Loucy (cell line): ENCODE data around the gene SC5D.

ENCODE experiments used
- H2AFZ ChIP-seq: fragments of 200-600 bp; sonication (generic); 2 replicates; pipeline ENCODE4 v1.6.0; 2016; ENCODE audit warnings: antibody characterized with exemption, mild to moderate bottlenecking, low read length, moderate library complexity
- H3F3A ChIP-seq: fragments of 200-600 bp; 2 replicates; pipeline ENCODE4 v1.6.0; 2016; ENCODE audit warnings: antibody characterized with exemption, low read depth, mild to moderate bottlenecking
- H3K27me3 ChIP-seq: fragments of 200-600 bp; sonication (generic); 2 replicates; pipeline ENCODE4 v1.6.1; 2014; ENCODE audit warnings: low read length, mild to moderate bottlenecking; ENCODE audit not compliant: insufficient read depth, poor library complexity, severe bottlenecking
- H3K36me3 ChIP-seq: fragments of 200-600 bp; sonication (generic); 2 replicates; pipeline ENCODE4 v1.6.1; 2016; ENCODE audit warnings: low read length; ENCODE audit not compliant: insufficient read depth
- H3K4me1 ChIP-seq: fragments of 200-600 bp; sonication (generic); 2 replicates; pipeline ENCODE4 v1.5.1; 2014; ENCODE audit warnings: low read length, mild to moderate bottlenecking; ENCODE audit not compliant: insufficient read depth, poor library complexity, severe bottlenecking
- H3K4me2 ChIP-seq: fragments of 200-600 bp; sonication (generic); 2 replicates; pipeline ENCODE4 v1.6.0; 2014; ENCODE audit warnings: antibody characterized with exemption, low read length, low read depth, mild to moderate bottlenecking; ENCODE audit not compliant: poor library complexity, severe bottlenecking
- H3K4me3 ChIP-seq: fragments of 200-600 bp; sonication (generic); 2 replicates; pipeline ENCODE4 v1.5.1; 2014; ENCODE audit warnings: low read length, mild to moderate bottlenecking, mixed read lengths; ENCODE audit not compliant: poor library complexity, severe bottlenecking
- H3K79me2 ChIP-seq: fragments of 200-600 bp; sonication (generic); 2 replicates; pipeline ENCODE4 v1.6.1; 2014; ENCODE audit warnings: low read length; ENCODE audit not compliant: insufficient read depth
- H3K9ac ChIP-seq: fragments of 200-600 bp; sonication (generic); 2 replicates; pipeline ENCODE4 v1.6.0; 2014; ENCODE audit warnings: mild to moderate bottlenecking, low read depth, low read length, moderate library complexity; ENCODE audit not compliant: poor library complexity, severe bottlenecking
- H3K9me2 ChIP-seq: fragments of 200-600 bp; sonication (generic); replicated peaks from 2 replicates; pipeline ENCODE4 v1.6.1; 2016; ENCODE audit warnings: low read depth, low read length, mixed read lengths
- H3K9me3 ChIP-seq: fragments of 200-600 bp; sonication (generic); 2 replicates; pipeline ENCODE4 v1.6.1; 2014; ENCODE audit warnings: mild to moderate bottlenecking, antibody characterized with exemption, low read length, low read depth; ENCODE audit not compliant: insufficient read depth
- H4K20me1 ChIP-seq: fragments of 200-600 bp; sonication (generic); 2 replicates; pipeline ENCODE4 v1.6.0; 2014; ENCODE audit warnings: antibody characterized with exemption, low read length, mild to moderate bottlenecking; ENCODE audit not compliant: insufficient read depth, poor library complexity, severe bottlenecking
- EZH2phosphoT487 ChIP-seq: fragments of 200-600 bp; IDR thresholded peaks from 2 replicates; pipeline ENCODE4 v1.6.1; 2018; ENCODE audit warnings: antibody characterized with exemption, mild to moderate bottlenecking, moderate library complexity, borderline replicate concordance
- TF ChIP-seq, protein P1 (sequence below): fragments of 200-600 bp; sonication (generic); conservative IDR thresholded peaks from 2 replicates; pipeline ENCODE4 v1.5.1; 2014; ENCODE audit warnings: mild to moderate bottlenecking, antibody characterized with exemption, low read length

The SC5D gene

DNA sequence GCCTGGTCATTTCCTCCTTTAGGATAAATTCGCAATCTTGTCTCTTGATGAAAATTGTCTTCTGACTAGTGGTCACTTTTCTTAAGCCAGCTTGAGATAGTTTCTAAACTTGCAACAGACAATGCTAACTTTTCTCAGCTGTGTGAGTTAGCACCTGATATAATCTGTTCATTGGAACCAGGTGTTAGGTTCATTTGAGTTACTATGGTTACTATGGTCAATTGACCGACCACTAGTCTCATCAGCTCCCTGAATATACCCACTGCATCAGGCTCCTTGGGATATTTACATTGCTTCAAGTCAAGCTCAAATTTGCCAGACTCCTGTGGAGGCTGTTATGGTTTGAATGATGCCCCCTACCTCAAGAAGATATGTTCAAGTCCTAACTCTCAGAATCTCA lies 54.5 kb downstream of the SC5D start:
- Histone ChIP-seq H3K9ac (no peak overlapping the region), H3K4me1 (no peaks in the 10 kb centered on the region), H3K9me2 (no peaks in the 10 kb centered on the region), H3K79me2 (no peaks in the 10 kb centered on the region), H2AFZ (no peak overlapping the region), H3K9me3 (no peaks in the 10 kb centered on the region), H3K4me2 (no peak overlapping the region), H3K27me3 (no peaks in the 10 kb centered on the region), H4K20me1 (no peaks in the 10 kb centered on the region), H3K4me3 (no peak overlapping the region), H3F3A (no peaks in the 10 kb centered on the region), H3K36me3 (no peaks in the 10 kb centered on the region)
- no peak for TF ChIP-seq EZH2phosphoT487
- TF ChIP-seq, protein P1, sequence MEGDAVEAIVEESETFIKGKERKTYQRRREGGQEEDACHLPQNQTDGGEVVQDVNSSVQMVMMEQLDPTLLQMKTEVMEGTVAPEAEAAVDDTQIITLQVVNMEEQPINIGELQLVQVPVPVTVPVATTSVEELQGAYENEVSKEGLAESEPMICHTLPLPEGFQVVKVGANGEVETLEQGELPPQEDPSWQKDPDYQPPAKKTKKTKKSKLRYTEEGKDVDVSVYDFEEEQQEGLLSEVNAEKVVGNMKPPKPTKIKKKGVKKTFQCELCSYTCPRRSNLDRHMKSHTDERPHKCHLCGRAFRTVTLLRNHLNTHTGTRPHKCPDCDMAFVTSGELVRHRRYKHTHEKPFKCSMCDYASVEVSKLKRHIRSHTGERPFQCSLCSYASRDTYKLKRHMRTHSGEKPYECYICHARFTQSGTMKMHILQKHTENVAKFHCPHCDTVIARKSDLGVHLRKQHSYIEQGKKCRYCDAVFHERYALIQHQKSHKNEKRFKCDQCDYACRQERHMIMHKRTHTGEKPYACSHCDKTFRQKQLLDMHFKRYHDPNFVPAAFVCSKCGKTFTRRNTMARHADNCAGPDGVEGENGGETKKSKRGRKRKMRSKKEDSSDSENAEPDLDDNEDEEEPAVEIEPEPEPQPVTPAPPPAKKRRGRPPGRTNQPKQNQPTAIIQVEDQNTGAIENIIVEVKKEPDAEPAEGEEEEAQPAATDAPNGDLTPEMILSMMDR: no peak

DNA sequence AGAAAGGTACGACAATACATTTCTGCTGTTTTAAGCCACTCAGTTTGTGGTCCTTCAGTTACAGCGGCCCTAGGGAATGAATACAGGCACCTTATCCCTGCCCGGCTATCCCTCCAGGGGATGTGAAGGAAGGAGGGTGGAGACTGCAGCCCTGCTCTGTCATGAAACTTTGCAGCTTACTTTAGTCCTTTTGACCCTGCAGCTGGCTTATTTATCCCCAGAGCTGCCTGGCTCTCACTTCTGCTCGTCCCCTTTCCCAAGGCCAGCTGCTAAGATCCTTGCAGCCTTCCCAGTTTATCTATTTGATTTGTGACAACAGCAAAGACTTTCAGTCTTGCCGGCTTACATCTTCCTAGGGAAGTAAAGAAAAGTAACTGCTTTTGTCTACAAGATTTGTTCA lies 55.2 kb downstream of the SC5D start:
- Histone ChIP-seq H3K27me3 (no peaks in the 10 kb centered on the region), H3K79me2 (no peaks in the 10 kb centered on the region), H3K9ac (no peak overlapping the region), H3K4me1 (no peaks in the 10 kb centered on the region), H2AFZ (no peak overlapping the region), H3K4me2 (no peak overlapping the region), H3K9me2 (no peaks in the 10 kb centered on the region), H3F3A (no peaks in the 10 kb centered on the region), H3K9me3 (no peaks in the 10 kb centered on the region), H3K4me3 (no peak overlapping the region), H3K36me3 (no peaks in the 10 kb centered on the region), H4K20me1 (no peaks in the 10 kb centered on the region)
- TF ChIP-seq EZH2phosphoT487: no peak
- TF ChIP-seq, protein P1: no peak

DNA sequence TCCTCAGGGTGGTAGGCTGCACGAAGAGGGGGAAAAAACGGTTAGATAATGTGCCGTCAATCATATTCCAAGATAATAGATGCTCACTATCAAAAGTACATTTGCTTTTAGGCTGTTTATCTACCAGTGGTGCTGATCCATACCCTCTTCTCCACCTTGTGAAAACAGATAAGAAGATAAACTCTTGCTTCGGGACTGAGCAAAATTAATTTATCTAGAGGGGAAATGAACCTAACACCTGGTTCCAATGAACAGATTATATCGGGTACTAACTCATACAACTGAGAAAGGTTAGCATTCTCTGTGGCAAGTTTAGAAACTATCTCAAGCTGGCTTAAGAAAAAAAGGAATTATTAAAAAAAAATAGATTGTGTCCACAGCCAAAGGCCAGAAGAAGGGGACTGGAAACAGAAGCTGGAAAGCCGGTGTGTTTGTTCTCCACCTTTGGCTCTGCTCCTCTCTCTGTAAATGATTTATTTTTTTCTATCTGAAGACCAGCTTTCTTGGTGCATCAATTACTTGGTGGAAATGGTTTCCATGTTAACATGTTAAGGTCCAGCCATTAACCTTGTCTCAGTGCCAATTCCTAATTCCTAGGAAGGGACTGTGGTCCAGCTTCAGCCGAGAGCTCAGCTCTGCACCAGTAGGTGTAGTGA lies 55.8 kb downstream of the SC5D start:
- TF ChIP-seq, protein P1: no peak
- no peak for TF ChIP-seq EZH2phosphoT487
- Histone ChIP-seq H3F3A (no peaks in the 10 kb centered on the region), H3K4me3 (no peak overlapping the region), H3K4me2 (no peak overlapping the region), H3K79me2 (no peaks in the 10 kb centered on the region), H3K4me1 (no peaks in the 10 kb centered on the region), H2AFZ (no peak overlapping the region), H4K20me1 (no peaks in the 10 kb centered on the region), H3K9me2 (no peaks in the 10 kb centered on the region), H3K9me3 (no peaks in the 10 kb centered on the region), H3K36me3 (no peaks in the 10 kb centered on the region), H3K9ac (no peak overlapping the region), H3K27me3 (no peaks in the 10 kb centered on the region)
